Panc1 (cell line): ENCODE measurements around the gene ALDH5A1. TPM values are rescaled to one million over a fixed set of nuclear protein-coding genes. Genes with fewer than 3 reads are reported as not detected.

Experiments
- ATAC-seq: fragments of 200-7000 bp; cut with Tn5 transposase; 2 replicates; pipeline ENCODE4 v1.9.1; 2020; ENCODE audit warnings: mild to moderate bottlenecking, moderate library complexity
- BruUV-seq: library from RNA; stranded (reverse); fragments of 400-500 nt; replicated peaks from 2 replicates; lab custom pipeline; 2021; lab: Mats Ljungman, UMichigan
- CTCF ChIA-PET: fragments of 300-600 bp; sonication (Branson Sonifier 250); formaldehyde crosslinking; loops from one replicate; lab custom pipeline; 2022; ENCODE audit warnings: antibody characterized with exemption; lab: Charles Lee
- POLR2A ChIA-PET: fragments of 300-600 bp; sonication (Branson Sonifier 250); formaldehyde crosslinking; loops from one replicate; lab custom pipeline; 2022; ENCODE audit warnings: antibody characterized with exemption; lab: Charles Lee
- DNase-seq: peaks from one replicate; pipeline ENCODE4 v3.0.0-alpha.2; 2010; ENCODE audit warnings: low read depth, low spot score
- H3K27ac ChIP-seq: 2 replicates; pipeline ENCODE4 v1.5.1; 2011; ENCODE audit warnings: mild to moderate bottlenecking, low read length, inconsistent platforms
- H3K27me3 ChIP-seq: fragments of 200-500 bp; sonication (Bioruptor generic); 2 replicates; pipeline ENCODE4 v1.6.0; 2014; ENCODE audit warnings: low read length, inconsistent platforms; ENCODE audit not compliant: control insufficient read depth, insufficient read depth
- H3K36me3 ChIP-seq: fragments of 200-500 bp; sonication (Bioruptor generic); 2 replicates; pipeline ENCODE4 v1.5.1; 2014; ENCODE audit warnings: inconsistent platforms, mild to moderate bottlenecking, low read length, moderate library complexity; ENCODE audit not compliant: control insufficient read depth, insufficient read depth
- H3K4me1 ChIP-seq: 2 replicates; pipeline ENCODE4 v1.5.1; 2011; ENCODE audit warnings: inconsistent platforms, mild to moderate bottlenecking, low read length, moderate library complexity; ENCODE audit not compliant: control insufficient read depth, insufficient read depth
- H3K4me3 ChIP-seq, 2 experiments: 2 replicates each; pipeline ENCODE4 v1.5.1; 2011 to 2012; ENCODE audit warnings: low read depth in 2 of 2, low read length in 2 of 2, mild to moderate bottlenecking in 2 of 2, inconsistent platforms in 1 of 2, moderate library complexity in 1 of 2
- H3K9me3 ChIP-seq: fragments of 200-500 bp; sonication (Bioruptor generic); 2 replicates; pipeline ENCODE4 v1.5.1; 2014; ENCODE audit warnings: low read depth, mild to moderate bottlenecking, inconsistent platforms, low read length, moderate library complexity; ENCODE audit not compliant: control insufficient read depth, insufficient read depth
- POLR2AphosphoS5 ChIP-seq: IDR thresholded peaks from 2 replicates; pipeline ENCODE4 v1.6.1; 2012; ENCODE audit warnings: mild to moderate bottlenecking, low read depth, low read length, moderate library complexity
- SIN3A ChIP-seq: IDR thresholded peaks from 2 replicates; pipeline ENCODE4 v1.6.1; 2012; ENCODE audit warnings: low read depth, mild to moderate bottlenecking, low read length, moderate library complexity, borderline replicate concordance; ENCODE audit not compliant: insufficient read depth
- TCF7L2 ChIP-seq: IDR thresholded peaks from 2 replicates; pipeline ENCODE4 v1.6.1; 2011; ENCODE audit warnings: mild to moderate bottlenecking, low read depth, low read length, inconsistent platforms
- in situ Hi-C: cut with HindIII; loops from 2 replicates; pipeline ENCODE4 v1.10.0; 2016; ENCODE audit warnings: low sequenced_read_pairs, low pct_unique_long_range_greater_than_20kb
- intact Hi-C: fragments of 100-400 bp; cut with micrococcal nuclease; formaldehyde crosslinking; loops from one replicate; pipeline ENCODE4 v1.10.0; 2022; ENCODE audit not compliant: unreplicated experiment
- total RNA-seq: library from RNA; stranded (reverse); gene quantifications from one replicate; pipeline ENCODE4 v1.2.1, GENCODE V29; 2021; ENCODE audit not compliant: unreplicated experiment
- TF ChIP-seq, protein P1 (sequence below), 2 experiments: IDR thresholded peaks; 2 replicates each; pipeline ENCODE4 v1.6.1; 2011 to 2012; ENCODE audit warnings: low read depth in 2 of 2, control low read depth in 1 of 2, low read length in 1 of 2, mild to moderate bottlenecking in 1 of 2, moderate library complexity in 1 of 2; ENCODE audit not compliant: insufficient read depth in 1 of 2
- TF ChIP-seq, protein P2 (sequence below): fragments of 450-650 bp; IDR thresholded peaks from 2 replicates; pipeline ENCODE4 v1.5.1; 2017; ENCODE audit warnings: mild to moderate bottlenecking

Gene ALDH5A1
- total RNA-seq, 1 experiment from 2014 or later, result 4.2 TPM

DNA sequence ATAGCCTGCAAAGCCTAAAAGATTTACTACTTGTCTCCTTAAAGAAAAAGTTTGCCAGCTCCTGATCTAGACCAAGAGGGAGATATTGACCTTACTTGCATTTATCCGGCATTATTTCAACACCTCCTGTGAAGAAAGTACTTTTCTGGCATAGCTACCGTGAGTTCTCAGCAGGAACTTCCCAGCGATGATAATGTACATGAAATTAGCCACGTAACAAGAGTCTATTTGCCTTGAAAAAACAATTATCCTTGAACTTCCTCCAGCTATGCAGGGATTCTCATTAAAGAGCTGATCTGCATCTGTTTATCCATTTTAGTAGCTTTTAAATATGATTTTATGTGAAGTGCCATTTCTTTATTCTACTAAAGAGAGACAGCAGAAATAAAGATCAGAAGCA is 41.7 kb downstream of the ALDH5A1 start:
- no TSS peak for BruUV-seq

DNA sequence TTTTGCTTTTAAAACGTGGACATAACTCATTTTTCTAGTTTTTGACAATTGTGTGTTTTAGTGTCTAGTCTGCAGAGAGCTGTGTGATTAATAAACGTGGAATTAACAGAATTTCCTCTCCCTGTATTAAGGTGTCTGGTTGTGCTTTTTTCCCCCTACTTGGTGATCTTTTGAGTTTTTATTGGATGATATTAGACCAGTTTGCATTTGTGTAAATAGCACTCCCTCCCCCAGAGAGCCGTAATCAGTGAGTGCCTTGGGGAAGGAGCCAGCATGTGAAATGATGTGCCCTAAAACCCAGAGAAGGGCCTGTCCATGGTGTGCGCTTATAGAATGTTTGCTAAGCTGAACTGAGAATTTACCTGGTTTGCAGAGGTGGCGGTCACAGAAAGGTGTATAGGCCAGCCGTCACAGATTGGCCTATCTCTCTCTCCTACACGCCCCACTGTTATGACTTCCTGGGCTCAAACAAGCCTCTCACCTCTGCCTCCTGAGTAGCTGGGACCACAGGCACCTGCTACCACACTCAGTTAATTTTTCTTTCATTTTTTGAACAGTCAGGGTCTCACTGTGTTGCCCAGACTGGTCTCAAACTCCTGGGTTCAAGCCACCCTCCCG is 42.4 kb downstream of the ALDH5A1 start:
- TF ChIP-seq POLR2AphosphoS5 (no peak), SIN3A (no peak), TCF7L2 (no peak)
- TF ChIP-seq, protein P1, sequence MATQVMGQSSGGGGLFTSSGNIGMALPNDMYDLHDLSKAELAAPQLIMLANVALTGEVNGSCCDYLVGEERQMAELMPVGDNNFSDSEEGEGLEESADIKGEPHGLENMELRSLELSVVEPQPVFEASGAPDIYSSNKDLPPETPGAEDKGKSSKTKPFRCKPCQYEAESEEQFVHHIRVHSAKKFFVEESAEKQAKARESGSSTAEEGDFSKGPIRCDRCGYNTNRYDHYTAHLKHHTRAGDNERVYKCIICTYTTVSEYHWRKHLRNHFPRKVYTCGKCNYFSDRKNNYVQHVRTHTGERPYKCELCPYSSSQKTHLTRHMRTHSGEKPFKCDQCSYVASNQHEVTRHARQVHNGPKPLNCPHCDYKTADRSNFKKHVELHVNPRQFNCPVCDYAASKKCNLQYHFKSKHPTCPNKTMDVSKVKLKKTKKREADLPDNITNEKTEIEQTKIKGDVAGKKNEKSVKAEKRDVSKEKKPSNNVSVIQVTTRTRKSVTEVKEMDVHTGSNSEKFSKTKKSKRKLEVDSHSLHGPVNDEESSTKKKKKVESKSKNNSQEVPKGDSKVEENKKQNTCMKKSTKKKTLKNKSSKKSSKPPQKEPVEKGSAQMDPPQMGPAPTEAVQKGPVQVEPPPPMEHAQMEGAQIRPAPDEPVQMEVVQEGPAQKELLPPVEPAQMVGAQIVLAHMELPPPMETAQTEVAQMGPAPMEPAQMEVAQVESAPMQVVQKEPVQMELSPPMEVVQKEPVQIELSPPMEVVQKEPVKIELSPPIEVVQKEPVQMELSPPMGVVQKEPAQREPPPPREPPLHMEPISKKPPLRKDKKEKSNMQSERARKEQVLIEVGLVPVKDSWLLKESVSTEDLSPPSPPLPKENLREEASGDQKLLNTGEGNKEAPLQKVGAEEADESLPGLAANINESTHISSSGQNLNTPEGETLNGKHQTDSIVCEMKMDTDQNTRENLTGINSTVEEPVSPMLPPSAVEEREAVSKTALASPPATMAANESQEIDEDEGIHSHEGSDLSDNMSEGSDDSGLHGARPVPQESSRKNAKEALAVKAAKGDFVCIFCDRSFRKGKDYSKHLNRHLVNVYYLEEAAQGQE (IDR thresholded peaks at IDR 0.05; ENCODE audit: insufficient read depth in 1 of 2, low read depth in 2 of 2, low read length in 1 of 2), result no peak
- TF ChIP-seq, protein P2, sequence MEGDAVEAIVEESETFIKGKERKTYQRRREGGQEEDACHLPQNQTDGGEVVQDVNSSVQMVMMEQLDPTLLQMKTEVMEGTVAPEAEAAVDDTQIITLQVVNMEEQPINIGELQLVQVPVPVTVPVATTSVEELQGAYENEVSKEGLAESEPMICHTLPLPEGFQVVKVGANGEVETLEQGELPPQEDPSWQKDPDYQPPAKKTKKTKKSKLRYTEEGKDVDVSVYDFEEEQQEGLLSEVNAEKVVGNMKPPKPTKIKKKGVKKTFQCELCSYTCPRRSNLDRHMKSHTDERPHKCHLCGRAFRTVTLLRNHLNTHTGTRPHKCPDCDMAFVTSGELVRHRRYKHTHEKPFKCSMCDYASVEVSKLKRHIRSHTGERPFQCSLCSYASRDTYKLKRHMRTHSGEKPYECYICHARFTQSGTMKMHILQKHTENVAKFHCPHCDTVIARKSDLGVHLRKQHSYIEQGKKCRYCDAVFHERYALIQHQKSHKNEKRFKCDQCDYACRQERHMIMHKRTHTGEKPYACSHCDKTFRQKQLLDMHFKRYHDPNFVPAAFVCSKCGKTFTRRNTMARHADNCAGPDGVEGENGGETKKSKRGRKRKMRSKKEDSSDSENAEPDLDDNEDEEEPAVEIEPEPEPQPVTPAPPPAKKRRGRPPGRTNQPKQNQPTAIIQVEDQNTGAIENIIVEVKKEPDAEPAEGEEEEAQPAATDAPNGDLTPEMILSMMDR, result no peak
- Histone ChIP-seq H3K4me3 (no peak overlapping the region), H3K4me1 (no peaks in the 10 kb centered on the region), H3K27me3 (no peaks in the 10 kb centered on the region), H3K9me3 (no peaks in the 10 kb centered on the region), H3K27ac (no peak overlapping the region), H3K36me3 (no peaks in the 10 kb centered on the region)
- in situ Hi-C loops, result no loop called here
- no peak for DNase-seq
- ChIA-PET CTCF (no interaction called here), POLR2A (no interaction called here)
- no peak for ATAC-seq
- BruUV-seq, result no TSS peak
- intact Hi-C loops, result no loop called here

More for the DNA sequence above, 41.7 kb downstream of the ALDH5A1 start:
- Histone ChIP-seq H3K9me3 (no peaks in the 10 kb centered on the region), H3K4me3 (no peak overlapping the region), H3K36me3 (no peaks in the 10 kb centered on the region), H3K27me3 (no peaks in the 10 kb centered on the region), H3K27ac (no peak overlapping the region), H3K4me1 (no peaks in the 10 kb centered on the region)
- ATAC-seq (no peak), DNase-seq (no peak)
- CTCF ChIA-PET, result no interaction called here
- TF ChIP-seq SIN3A, result no peak
- TF ChIP-seq, protein P1 (IDR thresholded peaks at IDR 0.05; ENCODE audit: insufficient read depth in 1 of 2, low read depth in 2 of 2, low read length in 1 of 2), result no peak
- TF ChIP-seq, protein P2, result no peak
- no peak for TF ChIP-seq TCF7L2
- no peak for TF ChIP-seq POLR2AphosphoS5
- intact Hi-C loops, result no loop called here
- in situ Hi-C loops, result no loop called here
- POLR2A ChIA-PET, result no interaction called here
